Measurements from ENCODE around the gene CPEB3. TPM values are rescaled to one million over a fixed set of nuclear protein-coding genes. Genes with fewer than 3 reads are reported as not detected.

The CPEB3 gene
- polyA plus RNA-seq, 2 of the 4 experiments (the other 2 are of a cell fraction) = 0.37 to 0.41 TPM

DNA sequence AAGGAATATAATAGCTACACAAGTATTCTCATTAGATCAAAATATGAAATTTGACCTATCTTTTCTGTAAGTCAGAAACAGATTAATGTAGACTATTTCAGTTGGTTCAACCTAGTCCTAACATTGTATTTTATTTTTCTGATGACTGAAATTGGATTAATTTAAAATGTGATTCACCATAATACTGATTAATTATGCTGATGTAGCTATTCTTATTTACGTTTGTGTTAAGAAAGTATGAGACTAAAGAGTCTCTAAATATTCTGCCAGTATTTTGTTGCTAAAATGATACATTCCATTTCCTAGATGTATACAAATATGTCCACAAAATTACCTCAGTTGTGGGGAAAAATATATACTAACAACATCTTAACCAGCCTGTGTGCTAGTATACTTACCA is 18.4 kb upstream of the CPEB3 start:
- Histone ChIP-seq H3K4me1 (no peaks in the 10 kb centered on the region), H3K4me3 (no peak overlapping the region), H3K27ac (no peak overlapping the region), H3K9me3 (no peaks in the 10 kb centered on the region), H3K4me2 (no peak overlapping the region)
- CTCF ChIA-PET = interaction anchor here (1.8 kb wide), 1 partner anchor 17 kb away, joined by 6 read pairs; no protein-coding TSS in a partner anchor
- ATAC-seq (no peak), FAIRE-seq (no peak), DNase-seq (ENCODE audit: low read depth in 1 of 2, low spot score in 1 of 2) (no peak)
- POLR2A ChIA-PET = no interaction called here
- TF ChIP-seq USF2 (IDR thresholded peaks at IDR 0.05) = no peak
- peak; percentile 93 for TF ChIP-seq MAFK (IDR thresholded peaks at IDR 0.05; ENCODE audit: partially characterized antibody)
- TF ChIP-seq SMC3 (IDR thresholded peaks at IDR 0.05) = no peak
- TF ChIP-seq FOSB (CRISPR knock-in tag; IDR thresholded peaks at IDR 0.05) = no peak
- no peak for TF ChIP-seq PHF8 (IDR thresholded peaks at IDR 0.05; ENCODE audit: borderline replicate concordance, low read depth)
- no peak for TF ChIP-seq MAX (IDR thresholded peaks at IDR 0.05)
- no peak for TF ChIP-seq HOXA7 (CRISPR knock-in tag; IDR thresholded peaks at IDR 0.05)
- TF ChIP-seq TFCP2L1 (CRISPR knock-in tag; IDR thresholded peaks at IDR 0.05) = no peak
- TF ChIP-seq FOSL2 (IDR thresholded peaks at IDR 0.05) = no peak
- TF ChIP-seq FOSL2 (CRISPR knock-in tag; IDR thresholded peaks at IDR 0.05) = no peak
- 87% methylated on average over 1 of the region's 1 CpG for WGBS (ENCODE audit: missing lambda C conversion rate)

DNA sequence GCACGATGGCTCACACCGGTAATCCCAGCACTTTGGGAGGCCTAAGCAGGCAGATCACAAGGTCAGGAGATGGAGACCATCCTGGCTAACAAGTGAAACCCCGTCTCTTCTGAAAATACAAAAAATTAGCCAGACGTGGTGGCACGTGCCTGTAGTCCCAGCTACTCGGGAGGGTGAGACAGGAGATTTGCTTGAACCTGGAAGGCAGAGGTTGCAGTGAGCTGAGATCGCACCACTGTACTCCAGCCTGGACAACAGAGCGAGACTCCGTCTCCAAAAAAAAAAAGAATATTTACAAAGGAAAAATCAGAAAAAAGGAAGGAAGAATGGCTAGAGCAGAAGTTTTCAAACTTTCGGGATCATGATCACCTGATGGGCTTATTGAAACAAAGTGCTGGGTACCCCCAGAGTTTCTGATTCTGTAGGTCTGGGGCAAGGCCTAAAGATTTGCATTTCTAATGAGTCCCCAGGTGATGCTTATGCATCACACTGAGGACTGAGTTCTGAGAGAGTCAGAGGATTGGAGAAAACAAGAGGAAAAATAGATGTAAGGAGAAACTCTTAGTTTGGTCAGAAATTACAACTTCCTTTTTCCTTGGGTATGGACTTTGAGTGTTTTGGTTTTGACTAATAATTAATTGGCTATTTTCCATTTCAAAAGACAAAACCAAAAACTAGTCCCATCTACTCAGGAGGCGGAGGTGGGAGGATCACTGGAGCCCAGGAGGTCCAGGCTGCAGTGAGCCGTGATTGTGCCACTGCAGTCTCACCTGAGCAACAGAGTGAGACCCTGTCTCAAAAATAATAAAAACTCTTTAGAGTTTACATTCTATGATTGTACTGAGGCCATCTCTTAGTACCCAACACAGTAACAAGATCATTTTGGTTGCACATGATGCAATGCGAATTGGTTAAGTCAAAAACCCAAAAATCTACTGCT is 14.5 kb upstream of the CPEB3 start:
- ATAC-seq = no peak
- CTCF ChIA-PET = interaction anchor here (0.8 to 1.1 kb wide), 2 partner anchors 13 to 14 kb away, joined by 4 to 5 read pairs; partner anchors contain the start of genes CPEB3 and MARCHF5
- POLR2A ChIA-PET = interaction anchor here (1.1 kb wide), 1 partner anchor 15 kb away, joined by 4 read pairs; the partner anchor contains the start of genes CPEB3 and MARCHF5

GRCh38 chr10:92304061-92304460 is 13.2 kb upstream of the CPEB3 start:
- no peaks in the 10 kb centered on the region for H3K9me3 ChIP-seq
- H3K4me3 ChIP-seq = no peak overlapping the region
- H3K27ac ChIP-seq = no peak overlapping the region
- WGBS (ENCODE audit: missing lambda C conversion rate) = 97% methylated on average over 1 of the region's 1 CpG
- FAIRE-seq (no peak), ATAC-seq (no peak), DNase-seq (ENCODE audit: low read depth in 1 of 2, low spot score in 1 of 2) (no peak)
- H3K4me2 ChIP-seq = no peak overlapping the region
- no peak for TF ChIP-seq CBX2 (IDR thresholded peaks at IDR 0.05; ENCODE audit: borderline replicate concordance, low read depth)
- TF ChIP-seq HOXB5 (CRISPR knock-in tag; IDR thresholded peaks at IDR 0.05) = no peak
- no peak for TF ChIP-seq ESRRA (IDR thresholded peaks at IDR 0.05; ENCODE audit: borderline replicate concordance, low read length)
- no peak for TF ChIP-seq KDM5A (IDR thresholded peaks at IDR 0.05)
- no peak for TF ChIP-seq PHF8 (IDR thresholded peaks at IDR 0.05; ENCODE audit: borderline replicate concordance, low read depth)
- no peak for TF ChIP-seq CEBPB (IDR thresholded peaks at IDR 0.05)
- no peak for TF ChIP-seq JUNB (IDR thresholded peaks at IDR 0.05)
- no peaks in the 10 kb centered on the region for H3K4me1 ChIP-seq
- POLR2A ChIA-PET = interaction anchor here (1.1 kb wide), 1 partner anchor 13 kb away, joined by 4 read pairs; the partner anchor contains the start of genes CPEB3 and MARCHF5
- CTCF ChIA-PET = interaction anchor here (1.1 kb wide), 1 partner anchor 12 kb away, joined by 5 read pairs; no protein-coding TSS in a partner anchor

More for the DNA sequence above, 14.5 kb upstream of the CPEB3 start:
- H3K4me2 ChIP-seq = no peak overlapping the region
- no peaks in the 10 kb centered on the region for H3K4me1 ChIP-seq
- no peaks in the 10 kb centered on the region for H3K9me3 ChIP-seq
- 90% methylated on average over 13 of the region's 13 CpGs for WGBS (ENCODE audit: missing lambda C conversion rate)
- no peak for DNase-seq (ENCODE audit: low read depth in 1 of 2, low spot score in 1 of 2)
- FAIRE-seq = no peak
- no peak overlapping the region for H3K27ac ChIP-seq
- TF ChIP-seq ZSCAN20 (CRISPR knock-in tag; IDR thresholded peaks at IDR 0.05) = no peak
- TF ChIP-seq MAFK (IDR thresholded peaks at IDR 0.05; ENCODE audit: partially characterized antibody) = no peak
- TF ChIP-seq PHF8 (IDR thresholded peaks at IDR 0.05; ENCODE audit: borderline replicate concordance, low read depth) = no peak
- TF ChIP-seq EHF (CRISPR knock-in tag; IDR thresholded peaks at IDR 0.05) = no peak
- no peak for TF ChIP-seq RAD21 (conservative IDR thresholded peaks at IDR 0.05 in 1 of 2, IDR thresholded peaks at IDR 0.05 in 1 of 2)
- no peak for TF ChIP-seq CHD4 (IDR thresholded peaks at IDR 0.05; ENCODE audit: borderline replicate concordance)
- no peak for TF ChIP-seq CHD2 (IDR thresholded peaks at IDR 0.05; ENCODE audit: low read length, partially characterized antibody)
- no peak for TF ChIP-seq ZC3H11A (IDR thresholded peaks at IDR 0.05)
- TF ChIP-seq MAZ (IDR thresholded peaks at IDR 0.05; ENCODE audit: borderline replicate concordance, low read depth, low read length) = no peak
- no peak for TF ChIP-seq FOSL2 (IDR thresholded peaks at IDR 0.05)
- no peak for TF ChIP-seq FOSL2 (CRISPR knock-in tag; IDR thresholded peaks at IDR 0.05)
- TF ChIP-seq KDM1A (IDR thresholded peaks at IDR 0.05; ENCODE audit: low read depth) = no peak
- TF ChIP-seq E2F6 (IDR thresholded peaks at IDR 0.05; ENCODE audit: borderline replicate concordance, low read depth) = no peak
- no peak overlapping the region for H3K4me3 ChIP-seq
